ENCODE data around the gene SULT1C2.

- TF ChIP-seq CTCF (IDR thresholded peaks at IDR 0.05; ENCODE audit: insufficient read depth, low read depth, low read length) (no peak), EZH2 (IDR thresholded peaks at IDR 0.05; ENCODE audit: insufficient read depth, low read length) (no peak)
Measured at GRCh38 chr2:108240966-108241365, 47.7 kb upstream of the SULT1C2 start.

All from astrocyte (in vitro differentiated cells and primary cell).